Effector CD8-positive, alpha-beta T cell (primary cell): Measurements from ENCODE around the gene PTPN1.
"Not testable (repeated sequence)": the region's sequence is repeated elsewhere in the genome, so short reads cannot be mapped to it uniquely, and the experiment has no call there.

Experiments used
- DNase-seq: peaks from one replicate; lab custom pipeline; 2025; lab: John Stamatoyannopoulos, UW

Gene PTPN1

GRCh38 chr20:50481741-50482140 lies 28.4 kb upstream of the PTPN1 start:
- DNase-seq = no peak

DNA sequence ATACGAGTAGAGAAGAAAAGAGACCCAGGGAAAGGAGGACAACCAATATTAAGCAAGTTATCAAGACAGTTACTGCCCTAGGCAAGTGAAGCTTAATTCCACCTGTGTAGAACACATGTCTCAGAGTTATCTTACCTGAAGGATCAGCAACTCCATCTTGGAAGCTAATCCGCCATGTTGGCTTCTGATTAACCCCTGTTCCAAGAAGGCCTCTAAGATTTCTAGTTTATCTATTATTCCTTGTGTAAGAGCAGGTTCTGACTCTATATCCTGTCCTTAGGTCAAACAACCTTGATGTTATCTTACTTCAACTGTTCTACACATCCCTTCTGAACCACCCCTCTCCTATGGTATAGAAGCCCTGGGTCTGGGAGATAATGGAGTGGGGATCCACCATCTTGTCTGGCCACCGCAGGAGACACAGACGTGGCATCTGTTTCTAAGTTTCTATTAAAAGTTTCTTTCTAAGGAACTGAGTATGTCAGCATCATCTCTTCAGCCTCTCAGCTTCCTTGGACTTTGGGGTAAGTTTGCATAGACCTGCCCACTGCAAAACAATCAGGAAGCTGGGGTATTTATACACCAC lies 27.7 kb upstream of the PTPN1 start:
- DNase-seq = no peak

- no peak for DNase-seq
Measured at GRCh38 chr20:50484271-50484976, 25.8 kb upstream of the PTPN1 start.

DNA sequence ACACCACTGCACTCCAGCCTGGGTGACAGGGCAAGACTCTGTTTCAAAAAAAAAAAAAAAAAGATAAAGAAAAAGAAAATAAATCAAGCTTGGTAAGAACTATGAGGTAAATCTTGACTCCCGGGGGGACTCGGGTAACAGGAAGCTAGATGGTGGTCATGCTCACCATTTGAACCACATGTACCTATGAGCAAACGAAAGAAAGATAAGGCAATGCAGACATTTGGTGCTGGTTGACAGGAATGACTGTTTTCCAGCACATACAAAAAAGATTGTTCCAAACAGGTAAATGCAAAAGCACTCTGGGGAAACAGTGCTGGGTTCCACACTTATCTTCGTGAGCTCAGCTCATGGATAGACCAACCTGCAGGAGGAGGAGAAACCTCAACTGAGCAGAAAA lies 22.8 kb upstream of the PTPN1 start:
- no peak for DNase-seq

GRCh38 chr20:50488236-50488806 lies 21.9 kb upstream of the PTPN1 start:
- DNase-seq = no peak

GRCh38 chr20:50491168-50491567 lies 19.0 kb upstream of the PTPN1 start:
- DNase-seq = no peak

DNA sequence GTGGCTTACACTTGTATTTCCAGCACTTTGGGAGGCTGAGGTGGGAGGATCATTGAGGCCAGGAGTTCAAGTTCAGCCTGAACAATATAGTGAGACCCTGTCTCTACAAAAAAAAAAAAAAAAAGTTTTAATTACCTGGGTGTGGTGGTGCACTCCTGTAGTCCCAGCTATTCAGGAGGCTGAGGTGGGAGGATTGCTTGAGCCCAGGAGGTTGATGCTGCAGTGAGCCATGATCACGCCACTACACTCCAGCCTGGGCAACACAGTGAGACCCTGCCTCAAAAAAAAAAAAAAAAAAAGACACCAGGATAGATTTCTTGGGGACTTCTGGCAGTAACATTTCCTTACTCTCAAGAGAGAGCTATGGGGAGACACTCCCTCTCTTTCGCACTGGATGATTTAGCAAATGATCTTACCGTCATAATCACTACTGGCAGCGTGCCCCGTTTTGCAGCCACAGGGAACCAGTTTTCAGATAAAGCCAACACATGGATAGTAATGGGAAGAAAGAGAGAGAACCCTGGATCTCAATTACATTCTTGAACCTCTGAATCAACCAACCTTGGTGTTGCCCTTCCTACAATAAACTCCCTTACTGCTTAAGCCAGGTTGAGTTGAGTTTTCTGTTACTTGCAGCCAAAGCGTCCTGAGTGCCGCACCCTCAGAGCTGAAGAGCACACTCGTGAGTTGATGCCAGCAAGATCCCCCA lies 18.1 kb upstream of the PTPN1 start:
- no peak for DNase-seq

DNA sequence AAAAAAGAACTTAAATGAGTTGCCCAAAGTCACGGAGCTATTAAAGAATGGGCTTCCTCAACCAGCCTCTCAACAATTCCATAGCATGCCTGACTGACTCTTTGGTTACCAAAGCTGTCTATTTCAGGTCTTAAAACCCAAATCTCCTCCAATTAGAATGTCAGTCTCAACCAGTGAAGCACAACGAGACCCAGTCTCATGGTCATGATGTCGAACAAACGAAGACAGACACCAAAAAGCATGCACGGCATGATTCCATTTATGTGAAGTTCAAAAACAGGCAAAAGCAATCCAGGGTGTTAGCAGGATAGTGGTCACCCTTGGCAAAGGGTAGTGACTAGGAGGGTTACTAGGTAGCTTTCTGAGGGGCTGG lies 16.3 kb upstream of the PTPN1 start:
- DNase-seq = no peak

- DNase-seq = no peak
Measured at GRCh38 chr20:50494428-50494827, 15.8 kb upstream of the PTPN1 start.

- no peak for DNase-seq
Measured at GRCh38 chr20:50496773-50497385, 13.3 kb upstream of the PTPN1 start.

DNA sequence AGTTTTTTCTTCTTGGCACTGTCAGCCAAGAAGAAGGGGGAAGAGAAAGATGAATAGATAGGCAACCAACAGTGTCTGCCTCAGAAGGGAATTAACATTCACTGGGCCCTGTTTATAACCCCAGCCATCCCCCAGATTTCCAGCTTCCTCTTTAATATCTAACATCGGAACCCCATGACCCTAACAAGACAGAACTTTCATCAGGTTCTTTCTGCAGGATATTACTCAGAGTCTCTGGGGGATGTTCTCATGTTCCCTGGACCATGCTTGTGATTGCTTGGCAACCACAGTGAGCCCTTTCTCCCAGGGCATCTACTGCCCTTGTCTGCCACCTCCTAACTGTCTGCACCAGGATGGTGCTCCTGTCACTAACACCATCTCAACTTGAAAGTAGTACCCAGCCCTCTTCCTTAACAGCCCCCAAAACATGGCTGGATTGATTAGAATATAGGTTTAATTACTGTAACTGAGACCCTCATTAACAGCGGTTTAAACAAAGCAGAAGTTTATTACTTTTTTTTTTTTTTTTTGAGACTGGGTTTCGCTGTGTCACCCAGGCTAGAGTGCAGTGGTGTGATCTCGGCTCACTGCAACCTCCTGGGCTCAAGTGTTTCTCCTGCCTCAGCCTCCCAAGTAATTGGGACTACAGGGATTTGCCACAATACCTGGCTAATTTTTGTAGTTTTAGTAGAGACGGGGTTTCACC lies 12.0 kb upstream of the PTPN1 start:
- DNase-seq = no peak

DNA sequence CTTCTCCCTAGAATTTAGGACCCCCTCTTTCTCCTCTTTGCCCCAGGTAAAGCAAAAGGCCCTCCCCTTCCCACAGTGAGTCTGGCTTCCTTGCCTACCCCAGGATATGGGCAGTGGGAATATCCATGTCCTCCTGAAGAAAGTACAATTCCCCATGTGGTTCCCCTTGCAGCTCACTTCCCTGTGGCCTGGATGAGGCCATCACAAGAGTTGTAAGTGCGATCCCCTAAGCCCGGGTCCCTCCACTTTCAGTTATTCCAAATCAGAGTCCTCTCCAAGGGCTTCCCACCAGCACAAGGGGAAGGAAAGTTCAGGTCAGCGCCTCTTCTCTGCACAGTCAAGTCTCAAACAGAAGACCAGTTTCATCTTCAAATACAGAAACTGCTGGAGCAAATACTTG lies 10.2 kb upstream of the PTPN1 start:
- no peak for DNase-seq

DNA sequence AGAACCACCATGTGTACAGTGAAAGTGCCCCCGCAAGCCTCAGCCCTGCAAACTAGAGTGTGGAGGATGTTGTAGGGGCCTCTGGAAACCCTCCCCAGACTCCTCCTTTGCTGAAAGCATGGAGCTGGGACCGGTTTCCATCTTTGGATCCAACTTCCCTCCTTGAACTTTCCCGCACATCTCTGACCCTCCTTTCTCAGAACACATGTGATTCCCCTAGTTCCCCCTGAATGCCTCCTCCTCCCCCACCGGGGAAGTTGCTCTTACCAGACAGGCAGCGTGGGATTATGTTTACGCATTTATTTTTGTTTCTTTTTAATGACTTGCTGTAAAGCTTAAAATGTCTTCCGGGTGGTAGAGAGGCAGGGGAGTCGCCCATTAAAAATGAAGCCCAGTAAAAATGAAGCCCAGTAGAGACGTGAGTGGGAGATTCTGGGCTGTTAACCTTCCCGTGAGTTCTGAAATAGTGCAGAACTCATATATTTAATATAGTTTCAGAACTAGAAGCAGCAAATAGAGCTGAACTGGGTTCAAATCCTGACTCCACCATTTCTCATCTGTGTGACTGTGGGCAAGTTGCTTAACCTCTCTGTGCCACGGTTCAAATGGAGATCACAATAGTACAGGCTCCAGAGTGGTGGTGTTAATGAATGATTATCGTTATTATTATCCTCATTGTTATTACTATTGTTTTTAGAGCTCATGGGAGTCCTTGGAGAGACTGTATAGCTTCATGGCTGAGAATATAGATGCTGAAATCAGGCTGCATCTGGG lies 8.0 kb upstream of the PTPN1 start:
- no peak for DNase-seq

DNA sequence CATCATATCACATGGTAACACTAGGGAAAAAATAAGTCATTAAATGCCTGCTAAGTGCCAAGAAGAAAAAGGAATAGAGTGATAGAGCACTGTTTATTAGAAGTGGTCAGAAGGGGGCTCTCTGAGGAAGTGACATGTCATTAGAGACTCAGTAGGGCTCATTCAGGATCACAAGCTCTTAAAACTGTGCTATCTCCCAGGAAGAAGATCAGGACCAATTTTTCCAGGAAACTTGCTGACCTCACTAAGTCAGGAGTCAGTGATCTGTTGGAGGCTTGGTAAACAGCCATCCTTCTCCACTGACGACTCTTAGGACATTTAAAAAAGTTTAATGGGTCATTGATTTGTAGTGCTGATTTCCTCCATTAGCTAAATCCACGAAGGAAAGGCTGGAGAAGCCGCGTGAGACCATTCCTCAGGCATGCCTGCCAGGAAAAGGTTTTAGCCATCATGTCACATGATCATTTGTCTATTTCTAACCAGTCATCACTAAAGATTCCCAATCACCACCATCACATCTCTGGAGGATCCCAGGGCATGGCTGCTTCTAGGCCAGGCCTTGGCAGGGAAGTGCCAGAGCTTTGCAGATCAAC lies 5.9 kb upstream of the PTPN1 start:
- DNase-seq = no peak

GRCh38 chr20:50506270-50506579 lies 4.0 kb upstream of the PTPN1 start:
- DNase-seq = no peak

- DNase-seq = not testable (repeated sequence)
Measured at GRCh38 chr20:50507745-50508144, 2.4 kb upstream of the PTPN1 start.

DNA sequence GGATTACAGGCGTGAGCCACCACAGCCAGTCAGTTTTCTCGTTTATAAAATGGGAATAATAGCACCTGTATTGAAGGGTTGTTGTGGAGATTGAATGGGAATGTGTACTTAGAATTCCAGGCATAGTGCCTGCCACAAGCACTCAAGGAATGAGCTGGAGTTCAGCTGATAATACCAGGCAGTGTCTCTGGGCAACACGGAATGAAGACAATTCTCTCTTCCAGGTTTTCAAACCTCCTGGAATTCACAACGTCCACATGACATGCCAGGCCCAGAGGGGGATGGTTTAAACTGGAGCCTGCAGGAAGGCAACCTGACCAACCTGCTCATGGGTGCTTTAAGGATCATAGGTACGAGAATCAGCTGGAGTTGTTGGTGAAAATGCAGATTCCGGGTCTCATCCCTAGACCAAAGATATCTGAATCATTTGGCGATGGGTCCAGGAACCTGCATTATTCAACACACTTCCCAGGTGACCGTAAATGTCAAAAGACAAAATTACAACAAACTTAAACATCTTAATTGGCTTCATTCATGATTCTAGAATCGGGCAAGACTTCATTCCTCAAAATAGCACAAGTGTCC lies 1.9 kb upstream of the PTPN1 start:
- DNase-seq = no peak

GRCh38 chr20:50510706-50511542 lies 741 bp downstream of the PTPN1 start:
- no peak for DNase-seq

DNA sequence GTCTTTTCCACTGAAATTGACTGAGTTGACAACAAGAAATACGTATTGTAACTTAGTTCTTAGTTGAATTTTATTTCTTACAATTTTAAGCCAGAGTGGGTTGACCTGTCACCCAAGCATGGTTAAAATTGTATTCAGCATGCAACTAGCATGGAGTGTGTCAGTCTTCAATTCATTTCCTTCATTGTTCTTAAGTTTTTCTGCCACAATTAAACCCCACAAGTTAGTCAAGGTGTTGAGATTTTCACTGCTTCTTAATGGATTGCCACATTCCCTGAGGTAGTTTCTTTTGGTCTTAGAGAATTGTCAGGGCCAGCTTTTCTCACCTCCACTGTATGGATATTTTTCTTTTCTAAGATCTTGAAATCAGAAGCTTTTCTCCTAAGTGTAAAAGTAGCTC lies 2.1 kb downstream of the PTPN1 start:
- no peak for DNase-seq
